ENCODE measurements around the gene KDM1B.

Gene KDM1B

DNA sequence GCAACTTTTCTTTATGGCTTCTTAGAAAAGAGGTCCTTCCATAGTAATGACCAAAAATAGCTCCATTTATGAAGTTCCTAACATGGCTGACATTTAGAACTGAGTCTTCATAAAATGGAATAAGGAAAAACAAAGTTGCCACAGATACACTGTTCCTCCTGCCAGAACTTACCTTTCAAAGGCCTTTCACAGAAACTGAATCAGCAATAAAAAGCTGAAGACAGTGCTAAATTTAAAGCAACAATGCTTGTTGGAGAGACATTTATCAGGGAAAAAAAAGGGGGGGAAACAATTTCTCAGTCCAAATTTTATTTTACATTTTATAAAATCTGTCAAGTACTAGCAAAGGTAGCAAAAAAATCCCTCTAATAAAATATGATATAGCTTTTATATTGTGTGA, 91.8 kb downstream of the KDM1B start:
- Histone ChIP-seq H3K4me1 (ENCODE audit: insufficient read depth, low read length) (no peaks in the 10 kb centered on the region), H3K27ac (ENCODE audit: low read depth, low read length) (no peak overlapping the region), H3K9ac (ENCODE audit: low read depth, low read length) (no peak overlapping the region), H3K4me3 (ENCODE audit: low read length) (no peak overlapping the region), H3K27me3 (ENCODE audit: insufficient read depth, low read length) (no peaks in the 10 kb centered on the region), H3K9me3 (ENCODE audit: insufficient read depth, low read depth, low read length) (no peaks in the 10 kb centered on the region), H3K36me3 (ENCODE audit: insufficient read depth, low read length) (peaks cover 99% of the 10 kb centered on the region)

GRCh38 chr6:18248698-18249097, 93.5 kb downstream of the KDM1B start:
- peaks cover 99% of the 10 kb centered on the region for H3K36me3 ChIP-seq (ENCODE audit: insufficient read depth, low read length)
- whole genome bisulfite sequencing: 96% methylated on average over 2 of the region's 2 CpGs

DNA sequence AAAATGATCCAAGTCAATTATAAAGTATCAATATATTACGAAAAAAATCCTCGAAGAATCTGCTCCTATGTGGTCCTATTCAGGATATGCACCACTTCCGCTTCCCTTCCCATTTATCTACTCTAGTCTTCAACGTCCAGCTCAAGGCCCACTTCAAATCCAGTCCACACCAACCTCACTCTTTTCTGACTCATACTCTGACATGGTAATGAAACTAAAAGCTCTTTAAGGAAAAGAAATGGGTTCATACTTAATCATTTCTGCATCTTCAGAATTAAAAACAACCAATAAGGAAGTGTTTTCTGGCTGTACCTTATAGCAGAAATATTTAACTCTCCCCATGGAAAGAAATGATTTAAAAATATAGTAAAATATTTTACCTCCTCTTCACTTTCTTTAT, 94.0 kb downstream of the KDM1B start:
- 97% methylated on average over 4 of the region's 4 CpGs for WGBS
- Histone ChIP-seq H3K4me1 (ENCODE audit: insufficient read depth, low read length) (no peaks in the 10 kb centered on the region), H3K9me3 (ENCODE audit: insufficient read depth, low read depth, low read length) (no peaks in the 10 kb centered on the region), H3K27ac (ENCODE audit: low read depth, low read length) (no peak overlapping the region), H3K4me3 (ENCODE audit: low read length) (no peak overlapping the region), H3K36me3 (ENCODE audit: insufficient read depth, low read length) (peaks cover 99% of the 10 kb centered on the region), H3K27me3 (ENCODE audit: insufficient read depth, low read length) (no peaks in the 10 kb centered on the region), H3K9ac (ENCODE audit: low read depth, low read length) (no peak overlapping the region)

More at GRCh38 chr6:18248698-18249097, 93.5 kb downstream of the KDM1B start:
- no peak overlapping the region for H3K27ac ChIP-seq (ENCODE audit: low read depth, low read length)
- H3K9ac ChIP-seq (ENCODE audit: low read depth, low read length): no peak overlapping the region
- no peaks in the 10 kb centered on the region for H3K4me1 ChIP-seq (ENCODE audit: insufficient read depth, low read length)
- no peaks in the 10 kb centered on the region for H3K27me3 ChIP-seq (ENCODE audit: insufficient read depth, low read length)
- no peaks in the 10 kb centered on the region for H3K9me3 ChIP-seq (ENCODE audit: insufficient read depth, low read depth, low read length)
- no peak overlapping the region for H3K4me3 ChIP-seq (ENCODE audit: low read length)

GRCh38 chr6:18253635-18254034, 98.4 kb downstream of the KDM1B start:
- WGBS: 91% methylated on average over 4 of the region's 5 CpGs

GRCh38 chr6:18254793-18255192, 99.6 kb downstream of the KDM1B start:
- no peaks in the 10 kb centered on the region for H3K9me3 ChIP-seq (ENCODE audit: insufficient read depth, low read depth, low read length)
- no peak overlapping the region for H3K4me3 ChIP-seq (ENCODE audit: low read length)
- peaks cover 94% of the 10 kb centered on the region for H3K36me3 ChIP-seq (ENCODE audit: insufficient read depth, low read length)
- no peaks in the 10 kb centered on the region for H3K4me1 ChIP-seq (ENCODE audit: insufficient read depth, low read length)
- H3K27me3 ChIP-seq (ENCODE audit: insufficient read depth, low read length): no peaks in the 10 kb centered on the region
- no peak overlapping the region for H3K9ac ChIP-seq (ENCODE audit: low read depth, low read length)
- WGBS: 94% methylated on average over 6 of the region's 6 CpGs
- H3K27ac ChIP-seq (ENCODE audit: low read depth, low read length): no peak overlapping the region

More at GRCh38 chr6:18253635-18254034, 98.4 kb downstream of the KDM1B start:
- Histone ChIP-seq H3K27ac (ENCODE audit: low read depth, low read length) (no peak overlapping the region), H3K27me3 (ENCODE audit: insufficient read depth, low read length) (no peaks in the 10 kb centered on the region), H3K9me3 (ENCODE audit: insufficient read depth, low read depth, low read length) (no peaks in the 10 kb centered on the region), H3K9ac (ENCODE audit: low read depth, low read length) (no peak overlapping the region), H3K4me3 (ENCODE audit: low read length) (no peak overlapping the region), H3K36me3 (ENCODE audit: insufficient read depth, low read length) (peaks cover 98% of the 10 kb centered on the region), H3K4me1 (ENCODE audit: insufficient read depth, low read length) (no peaks in the 10 kb centered on the region)

- Histone ChIP-seq H3K9me3 (ENCODE audit: insufficient read depth, low read depth, low read length) (no peaks in the 10 kb centered on the region), H3K4me3 (ENCODE audit: low read length) (no peak overlapping the region), H3K4me1 (ENCODE audit: insufficient read depth, low read length) (peaks cover 18% of the 10 kb centered on the region), H3K9ac (ENCODE audit: low read depth, low read length) (no peak overlapping the region), H3K27me3 (ENCODE audit: insufficient read depth, low read length) (no peaks in the 10 kb centered on the region), H3K36me3 (ENCODE audit: insufficient read depth, low read length) (peaks cover 65% of the 10 kb centered on the region), H3K27ac (ENCODE audit: low read depth, low read length) (no peak overlapping the region)
- 88% methylated on average over 2 of the region's 4 CpGs for WGBS
Observed at GRCh38 chr6:18259675-18260447, 104.6 kb downstream of the KDM1B start.

GRCh38 chr6:18260448-18261106, 105.4 kb downstream of the KDM1B start:
- peak overlapping the region; percentile 45; the same call in 1 of the 2 replicates for H3K9ac ChIP-seq (ENCODE audit: low read depth, low read length)
- H3K4me3 ChIP-seq (ENCODE audit: low read length): peak overlapping the region; percentile 95; the same call in 1 of the 2 replicates
- peaks cover 5% of the 10 kb centered on the region for H3K9me3 ChIP-seq (ENCODE audit: insufficient read depth, low read depth, low read length)
- H3K27ac ChIP-seq (ENCODE audit: low read depth, low read length): peak overlapping the region; percentile 24; the same call in 1 of the 2 replicates
- H3K4me1 ChIP-seq (ENCODE audit: insufficient read depth, low read length): peaks cover 21% of the 10 kb centered on the region
- H3K27me3 ChIP-seq (ENCODE audit: insufficient read depth, low read length): no peaks in the 10 kb centered on the region
- peaks cover 58% of the 10 kb centered on the region for H3K36me3 ChIP-seq (ENCODE audit: insufficient read depth, low read length)
- WGBS: 67% methylated on average over 4 of the region's 4 CpGs

DNA sequence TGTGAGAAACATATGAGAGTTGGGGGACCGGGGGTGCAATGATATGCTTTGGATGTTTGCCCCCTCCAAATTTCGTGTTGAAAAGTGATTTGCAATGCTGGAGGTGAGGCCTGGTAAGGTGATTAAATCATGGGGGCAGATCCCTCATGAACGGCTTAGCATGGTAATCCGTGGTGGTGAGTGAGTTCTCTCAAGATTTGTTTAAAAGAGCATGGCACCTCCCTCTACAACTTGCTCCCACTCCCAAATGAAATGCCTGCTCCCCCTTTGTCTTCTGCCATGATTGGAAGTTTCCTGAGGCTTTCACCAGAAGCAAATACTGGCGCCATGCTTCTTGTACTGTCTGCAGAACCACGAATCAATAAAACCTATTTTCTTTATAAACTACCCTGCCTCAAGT, 106.7 kb downstream of the KDM1B start:
- peaks cover 46% of the 10 kb centered on the region for H3K36me3 ChIP-seq (ENCODE audit: insufficient read depth, low read length)
- 51% methylated on average over 6 of the region's 6 CpGs for WGBS

GRCh38 chr6:18262702-18263417, 107.6 kb downstream of the KDM1B start:
- peak overlapping the region; percentile 95; the same call in 1 of the 2 replicates for H3K27ac ChIP-seq (ENCODE audit: low read depth, low read length)
- no peaks in the 10 kb centered on the region for H3K27me3 ChIP-seq (ENCODE audit: insufficient read depth, low read length)
- H3K4me1 ChIP-seq (ENCODE audit: insufficient read depth, low read length): peaks cover 21% of the 10 kb centered on the region
- peaks cover 36% of the 10 kb centered on the region for H3K36me3 ChIP-seq (ENCODE audit: insufficient read depth, low read length)
- H3K4me3 ChIP-seq (ENCODE audit: low read length): peak overlapping the region; percentile 95
- H3K9me3 ChIP-seq (ENCODE audit: insufficient read depth, low read depth, low read length): peaks cover 10% of the 10 kb centered on the region
- H3K9ac ChIP-seq (ENCODE audit: low read depth, low read length): peak overlapping the region; percentile 99
- WGBS: 4% methylated on average over 14 of the region's 18 CpGs

More for the DNA sequence above, 106.7 kb downstream of the KDM1B start:
- peak overlapping the region; percentile 99; the same call in 1 of the 2 replicates for H3K9ac ChIP-seq (ENCODE audit: low read depth, low read length)
- H3K4me3 ChIP-seq (ENCODE audit: low read length): peak overlapping the region; percentile 95
- peaks cover 21% of the 10 kb centered on the region for H3K4me1 ChIP-seq (ENCODE audit: insufficient read depth, low read length)
- H3K9me3 ChIP-seq (ENCODE audit: insufficient read depth, low read depth, low read length): peaks cover 10% of the 10 kb centered on the region
- H3K27me3 ChIP-seq (ENCODE audit: insufficient read depth, low read length): no peaks in the 10 kb centered on the region
- peak overlapping the region; percentile 29; the same call in 1 of the 2 replicates for H3K27ac ChIP-seq (ENCODE audit: low read depth, low read length)

- 0% methylated on average over 50 of the region's 50 CpGs for WGBS
- H3K4me1 ChIP-seq (ENCODE audit: insufficient read depth, low read length): peaks cover 21% of the 10 kb centered on the region
Observed at GRCh38 chr6:18263418-18264218, 108.4 kb downstream of the KDM1B start.

More at GRCh38 chr6:18263418-18264218, 108.4 kb downstream of the KDM1B start:
- Histone ChIP-seq H3K4me3 (ENCODE audit: low read length) (peak overlapping the region; percentile 95), H3K27ac (ENCODE audit: low read depth, low read length) (peak overlapping the region; percentile 95), H3K9ac (ENCODE audit: low read depth, low read length) (peak overlapping the region; percentile 99), H3K27me3 (ENCODE audit: insufficient read depth, low read length) (no peaks in the 10 kb centered on the region), H3K9me3 (ENCODE audit: insufficient read depth, low read depth, low read length) (peaks cover 10% of the 10 kb centered on the region), H3K36me3 (ENCODE audit: insufficient read depth, low read length) (peaks cover 28% of the 10 kb centered on the region)
